Suprapubic skin (tissue), 4 donors: ENCODE results near the gene TMEM256. TPM values are rescaled to one million over a fixed set of nuclear protein-coding genes. Genes with fewer than 3 reads are reported as not detected.

Experiments
- DNase-seq, 2 donors: peaks; one replicate each; pipeline ENCODE4 v3.0.0-alpha.2; 2019; ENCODE audit warnings: low spot score in 2 of 2
- H3K27ac ChIP-seq: fragments of 200-600 bp; sonication (generic); one replicate; pipeline ENCODE4 v1.5.1; 2019
- H3K27me3 ChIP-seq: fragments of 200-600 bp; sonication (generic); one replicate; pipeline ENCODE4 v1.5.1; 2019
- H3K36me3 ChIP-seq: fragments of 200-600 bp; sonication (generic); one replicate; pipeline ENCODE4 v1.5.1; 2019
- H3K4me1 ChIP-seq: fragments of 200-600 bp; sonication (generic); one replicate; pipeline ENCODE4 v1.5.1; 2019
- H3K4me3 ChIP-seq: fragments of 200-600 bp; sonication (generic); one replicate; pipeline ENCODE4 v1.5.1; 2019; ENCODE audit warnings: mild to moderate bottlenecking
- H3K9me3 ChIP-seq: fragments of 200-600 bp; sonication (generic); one replicate; pipeline ENCODE4 v1.5.1; 2019
- EP300 ChIP-seq: sonication (generic); formaldehyde crosslinking; IDR thresholded peaks from one replicate; pipeline ENCODE4 v1.6.1; 2017; ENCODE audit warnings: antibody characterized with exemption
- POLR2A ChIP-seq, 2 donors: fragments of 450-650 bp; IDR thresholded peaks; one replicate each; pipeline ENCODE4 v1.6.1; 2017; ENCODE audit warnings: antibody characterized with exemption in 2 of 2, mild to moderate bottlenecking in 2 of 2, moderate library complexity in 2 of 2
- POLR2AphosphoS5 ChIP-seq, 3 donors: sonication (generic); formaldehyde crosslinking; IDR thresholded peaks; one replicate each; pipeline ENCODE4 v1.6.1; 2017; ENCODE audit warnings: antibody characterized with exemption in 3 of 3
- WGBS: methylation state at CpG from one replicate; pipeline ENCODE4 v1.1.5; 2018; 5-methylcytosine and 5-hydroxymethylcytosine counted together
- total RNA-seq, 4 donors: library from RNA; depleted of rRNA; stranded (reverse); fragments of >200 nt; gene quantifications; one replicate each; pipeline ENCODE4 v1.1.0, GENCODE V29; 2016
- TF ChIP-seq, protein P1 (sequence below), 2 donors: fragments of 200-600 bp in 1 of 2; fragments of 450-650 bp in 1 of 2; sonication (generic) in 1 of 2; IDR thresholded peaks; one replicate each; pipeline ENCODE4 v1.5.1; 2016 to 2019; ENCODE audit warnings: antibody characterized with exemption in 2 of 2, mild to moderate bottlenecking in 1 of 2, moderate library complexity in 1 of 2

TMEM256 gene
- total RNA-seq, 4 donors from 2014 or later: 53.5 to 128 (median 89.6) TPM

DNA sequence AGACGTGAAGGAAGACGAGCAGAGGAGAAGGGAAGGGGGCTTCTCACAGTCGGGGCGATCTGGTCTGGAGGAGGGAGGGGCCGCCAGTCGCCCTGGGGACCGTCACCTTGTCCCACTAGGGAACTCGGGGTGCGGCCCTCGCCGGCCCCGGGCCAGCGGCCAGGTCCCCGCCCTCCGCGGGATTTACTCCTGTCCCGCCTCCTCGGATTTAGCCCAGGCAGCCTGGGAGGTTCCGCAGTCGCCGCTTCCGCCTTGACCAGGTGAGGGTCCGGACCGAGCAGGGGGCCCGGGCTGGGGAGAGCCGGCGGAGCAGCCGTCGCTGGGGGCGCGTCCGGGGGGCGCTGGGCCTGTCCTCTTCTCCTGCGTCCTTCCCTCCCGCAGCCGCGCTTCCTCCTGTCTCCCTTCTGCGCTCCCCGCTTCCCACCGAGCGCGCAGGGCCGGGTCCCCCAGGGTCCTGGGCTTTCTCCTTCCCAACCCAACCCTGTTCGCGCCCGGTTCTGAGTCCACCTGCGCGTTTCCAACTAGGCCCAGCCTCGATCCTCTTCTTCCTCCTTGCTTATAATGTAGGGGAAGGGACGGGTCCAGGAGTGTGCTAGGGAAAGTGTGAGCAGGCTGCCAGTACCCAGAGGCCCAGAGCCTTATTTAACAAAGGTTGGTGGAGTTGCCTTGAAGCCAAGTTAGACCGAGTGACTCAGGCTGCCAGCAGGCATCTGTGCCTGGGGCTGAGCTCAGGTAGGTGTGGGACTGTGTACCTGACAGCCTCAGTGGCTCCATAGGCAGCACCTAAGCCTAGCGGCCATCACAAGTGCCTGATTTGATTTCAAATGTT is 22.8 kb downstream of the TMEM256 start, which contains the start of gene TNK1:
TSS of gene TNK1 (plus strand) at position 235 of the 829 bp plus-strand sequence. CDS start 1,838 bp downstream, outside the sequence.
- peak in 1 of 2 donors; percentile 78 for DNase-seq
- WGBS: 6% methylated on average over 45 of the region's 52 CpGs
- Histone ChIP-seq H3K4me3 (peak within 1 kb of the TSS; percentile 63), H3K36me3 (peaks cover 17% of the 10 kb centered on the region), H3K9me3 (no peaks in the 10 kb centered on the region), H3K27ac (peak within 1 kb of the TSS; percentile 78), H3K4me1 (peaks cover 42% of the 10 kb centered on the region), H3K27me3 (no peaks in the 10 kb centered on the region)
- TF ChIP-seq, protein P1, sequence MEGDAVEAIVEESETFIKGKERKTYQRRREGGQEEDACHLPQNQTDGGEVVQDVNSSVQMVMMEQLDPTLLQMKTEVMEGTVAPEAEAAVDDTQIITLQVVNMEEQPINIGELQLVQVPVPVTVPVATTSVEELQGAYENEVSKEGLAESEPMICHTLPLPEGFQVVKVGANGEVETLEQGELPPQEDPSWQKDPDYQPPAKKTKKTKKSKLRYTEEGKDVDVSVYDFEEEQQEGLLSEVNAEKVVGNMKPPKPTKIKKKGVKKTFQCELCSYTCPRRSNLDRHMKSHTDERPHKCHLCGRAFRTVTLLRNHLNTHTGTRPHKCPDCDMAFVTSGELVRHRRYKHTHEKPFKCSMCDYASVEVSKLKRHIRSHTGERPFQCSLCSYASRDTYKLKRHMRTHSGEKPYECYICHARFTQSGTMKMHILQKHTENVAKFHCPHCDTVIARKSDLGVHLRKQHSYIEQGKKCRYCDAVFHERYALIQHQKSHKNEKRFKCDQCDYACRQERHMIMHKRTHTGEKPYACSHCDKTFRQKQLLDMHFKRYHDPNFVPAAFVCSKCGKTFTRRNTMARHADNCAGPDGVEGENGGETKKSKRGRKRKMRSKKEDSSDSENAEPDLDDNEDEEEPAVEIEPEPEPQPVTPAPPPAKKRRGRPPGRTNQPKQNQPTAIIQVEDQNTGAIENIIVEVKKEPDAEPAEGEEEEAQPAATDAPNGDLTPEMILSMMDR (IDR thresholded peaks at IDR 0.05): no peak
- TF ChIP-seq EP300 (no peak), POLR2AphosphoS5 (IDR thresholded peaks at IDR 0.05) (no peak), POLR2A (IDR thresholded peaks at IDR 0.05) (no peak)

DNA sequence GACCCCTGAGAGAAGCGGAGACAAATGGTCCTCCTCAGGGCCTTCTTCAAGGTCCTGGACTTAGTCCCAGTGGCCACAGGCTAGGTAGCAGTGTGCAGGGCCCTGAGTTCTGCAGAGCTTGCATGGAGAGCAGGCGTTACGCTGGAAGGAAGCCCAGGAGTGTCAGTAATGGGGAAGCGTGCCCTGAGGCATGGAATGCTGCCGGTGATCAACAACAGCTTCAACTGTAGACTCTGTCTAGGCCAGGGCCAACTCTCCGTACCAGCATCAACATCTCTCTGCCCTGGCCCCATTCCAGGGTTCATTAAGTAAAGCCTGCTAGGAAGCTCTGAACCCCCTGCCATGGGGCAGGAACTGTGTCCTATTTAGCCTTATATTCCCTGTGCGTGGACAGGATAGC is 23.6 kb downstream of the TMEM256 start:
- Histone ChIP-seq H3K4me3 (peak overlapping the region; percentile 63), H3K36me3 (peaks cover 16% of the 10 kb centered on the region), H3K9me3 (no peaks in the 10 kb centered on the region), H3K4me1 (peaks cover 42% of the 10 kb centered on the region), H3K27ac (peak overlapping the region; percentile 78), H3K27me3 (no peaks in the 10 kb centered on the region)
- TF ChIP-seq, protein P1 (IDR thresholded peaks at IDR 0.05): no peak
- TF ChIP-seq EP300 (no peak), POLR2AphosphoS5 (IDR thresholded peaks at IDR 0.05) (no peak), POLR2A (IDR thresholded peaks at IDR 0.05) (no peak)
- WGBS: 0% methylated on average over 4 of the region's 7 CpGs
- peak in 1 of 2 donors; percentile 76 for DNase-seq

DNA sequence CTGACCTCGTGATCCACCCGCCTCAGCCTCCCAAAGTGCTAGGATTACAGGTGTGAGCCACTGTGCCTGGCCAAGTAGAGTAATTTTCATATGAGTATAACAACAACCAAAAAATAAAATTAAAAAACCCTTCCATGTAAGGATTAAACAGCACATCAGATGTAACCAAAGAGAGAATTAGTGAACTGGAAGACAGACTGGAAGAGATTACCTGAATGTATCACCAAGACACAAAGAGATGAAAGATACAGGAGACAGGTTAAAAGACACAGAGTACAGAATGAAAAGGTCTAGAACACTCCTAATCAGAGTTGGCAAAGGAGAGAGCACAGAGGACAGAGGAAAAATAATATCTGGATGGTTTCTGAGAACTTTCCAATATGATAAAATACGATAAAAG is 24.8 kb downstream of the TMEM256 start:
- Histone ChIP-seq H3K9me3 (no peaks in the 10 kb centered on the region), H3K4me1 (peaks cover 40% of the 10 kb centered on the region), H3K4me3 (no peak overlapping the region), H3K27me3 (no peaks in the 10 kb centered on the region), H3K27ac (no peak overlapping the region), H3K36me3 (peaks cover 4% of the 10 kb centered on the region)
- WGBS: 97% methylated on average over 3 of the region's 3 CpGs
- DNase-seq: no peak
- TF ChIP-seq EP300 (no peak), POLR2A (IDR thresholded peaks at IDR 0.05) (no peak), POLR2AphosphoS5 (IDR thresholded peaks at IDR 0.05) (no peak)
- TF ChIP-seq, protein P1 (IDR thresholded peaks at IDR 0.05): no peak

DNA sequence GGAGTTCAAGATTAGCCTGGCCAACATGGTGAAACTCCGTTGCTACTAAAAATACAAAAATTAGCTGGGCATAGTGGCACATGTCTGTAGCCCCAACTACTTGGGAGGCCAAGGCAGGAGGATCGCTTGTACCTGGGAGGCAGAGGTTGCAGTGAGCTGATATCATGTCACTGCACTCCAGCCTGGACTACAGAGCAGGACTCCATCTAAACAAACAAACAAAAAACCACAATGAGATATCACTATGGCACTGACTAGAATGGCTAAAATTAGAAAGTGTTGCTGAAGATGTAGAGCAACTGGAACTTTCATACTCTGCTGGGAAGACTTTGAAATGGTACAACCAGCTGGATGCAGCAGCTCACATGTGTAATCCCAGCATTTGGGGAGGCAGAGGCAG is 29.5 kb downstream of the TMEM256 start:
- Histone ChIP-seq H3K27ac (no peak overlapping the region), H3K4me1 (no peaks in the 10 kb centered on the region), H3K9me3 (no peaks in the 10 kb centered on the region), H3K36me3 (no peaks in the 10 kb centered on the region), H3K4me3 (no peak overlapping the region), H3K27me3 (no peaks in the 10 kb centered on the region)
- DNase-seq: no peak
- 86% methylated on average over 2 of the region's 2 CpGs for WGBS
- TF ChIP-seq POLR2A (IDR thresholded peaks at IDR 0.05): no peak
- no peak for TF ChIP-seq EP300
- TF ChIP-seq, protein P1 (IDR thresholded peaks at IDR 0.05): no peak
- TF ChIP-seq POLR2AphosphoS5 (IDR thresholded peaks at IDR 0.05): no peak

DNA sequence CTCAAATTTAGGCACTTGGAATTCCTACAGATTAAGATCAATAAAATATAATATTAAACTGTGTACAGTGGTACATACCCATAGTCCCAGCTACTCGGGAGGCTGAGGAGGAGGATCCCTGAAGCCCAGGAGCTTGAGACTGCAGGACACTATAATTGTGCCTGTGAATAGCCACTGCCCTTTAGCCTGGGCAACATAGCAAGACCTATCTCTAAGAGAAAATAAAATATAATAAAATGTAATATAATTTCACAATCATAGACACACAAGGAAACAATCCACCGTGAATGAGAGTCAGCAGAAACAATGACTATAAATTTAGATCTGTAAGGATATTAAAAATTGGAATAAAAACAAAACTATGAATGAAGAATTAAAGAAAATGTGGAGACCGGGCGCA is 33.0 kb downstream of the TMEM256 start:
- H3K27ac ChIP-seq: no peak overlapping the region
- no peak overlapping the region for H3K4me3 ChIP-seq
- H3K36me3 ChIP-seq: no peaks in the 10 kb centered on the region
- H3K27me3 ChIP-seq: no peaks in the 10 kb centered on the region
- H3K9me3 ChIP-seq: no peaks in the 10 kb centered on the region
- TF ChIP-seq, protein P1 (IDR thresholded peaks at IDR 0.05): no peak
- no peak for TF ChIP-seq POLR2A (IDR thresholded peaks at IDR 0.05)
- no peaks in the 10 kb centered on the region for H3K4me1 ChIP-seq
- WGBS: 83% methylated on average over 4 of the region's 4 CpGs
- no peak for DNase-seq
